Activated CD4-positive, CD25-positive, alpha-beta regulatory T cell (primary cell): ENCODE results near the gene BPTF.
"Not testable (repeated sequence)": the region's sequence is repeated elsewhere in the genome, so short reads cannot be mapped to it uniquely, and the experiment has no call there.

Experiments
- DNase-seq, 4 experiments: peaks; one replicate each; lab custom pipeline; 2025; lab: John Stamatoyannopoulos, UW

The BPTF gene

GRCh38 chr17:67974598-67975066 lies 149.3 kb downstream of the BPTF start:
- no peak for DNase-seq

GRCh38 chr17:67976306-67976705 lies 151.0 kb downstream of the BPTF start:
- DNase-seq: not testable (repeated sequence)

GRCh38 chr17:67980456-67980855 lies 155.2 kb downstream of the BPTF start:
- DNase-seq: no peak

- DNase-seq: not testable (repeated sequence)
Measured at GRCh38 chr17:67980883-67981282, 155.6 kb downstream of the BPTF start.

- DNase-seq: no peak
Measured at GRCh38 chr17:67982034-67982640, 156.8 kb downstream of the BPTF start.

- DNase-seq: no peak
Measured at GRCh38 chr17:67982686-67983382, 157.5 kb downstream of the BPTF start.

- no peak for DNase-seq
Measured at GRCh38 chr17:67983383-67983688, 158.0 kb downstream of the BPTF start.

GRCh38 chr17:67990909-67991308 lies 165.6 kb downstream of the BPTF start:
- DNase-seq: no peak

- no peak for DNase-seq
Measured at GRCh38 chr17:67992548-67993152, 167.3 kb downstream of the BPTF start.

GRCh38 chr17:67993153-67993997 lies 168.1 kb downstream of the BPTF start:
- peak; percentile 47 to 71 (median 57) for DNase-seq

- no peak for DNase-seq
Measured at GRCh38 chr17:67993998-67994361, 168.7 kb downstream of the BPTF start.

GRCh38 chr17:67994817-67995569 lies 169.7 kb downstream of the BPTF start:
- DNase-seq: no peak

- no peak for DNase-seq
Measured at GRCh38 chr17:67995570-67996263, 170.4 kb downstream of the BPTF start.

GRCh38 chr17:67996301-67997171 lies 171.2 kb downstream of the BPTF start, which contains the start of gene C17orf58:
Gene C17orf58 (minus strand): TSS chr17:67996469. CDS start chr17:67996198, 271 bp downstream.
- not testable (repeated sequence) for DNase-seq

- DNase-seq: no peak
Measured at GRCh38 chr17:67998466-67998865, 173.2 kb downstream of the BPTF start.

GRCh38 chr17:67999291-67999911 lies 174.1 kb downstream of the BPTF start:
- no peak for DNase-seq

GRCh38 chr17:68004201-68004600 lies 178.9 kb downstream of the BPTF start:
- no peak for DNase-seq

- DNase-seq: no peak
Measured at GRCh38 chr17:68006797-68007196, 181.5 kb downstream of the BPTF start.

GRCh38 chr17:68011199-68011665 lies 185.9 kb downstream of the BPTF start:
- DNase-seq: peak; percentile 20 to 34 (median 27)
